Liver (tissue), 9 donors: ENCODE results near the gene OGN. TPM values are rescaled to one million over a fixed set of nuclear protein-coding genes. Genes with fewer than 3 reads are reported as not detected.

Source experiments
- DNase-seq: peaks from one replicate; pipeline ENCODE4 v3.0.0-alpha.2; 2017; ENCODE audit warnings: low spot score
- H3K27ac ChIP-seq, 2 donors: one replicate each; pipeline ENCODE4 v1.7.0; 2013; ENCODE audit warnings: inconsistent platforms in 2 of 2, low read length in 2 of 2, control low read depth in 1 of 2, low read depth in 1 of 2, mild to moderate bottlenecking in 1 of 2
- H3K27me3 ChIP-seq, 4 donors: one replicate each; pipeline versions ENCODE4 v1.6.1 to v1.7.0; 2013; ENCODE audit warnings: low read length in 3 of 4, inconsistent platforms in 1 of 4, mild to moderate bottlenecking in 1 of 4, moderate library complexity in 1 of 4; ENCODE audit not compliant: control insufficient read depth in 4 of 4, insufficient read depth in 4 of 4
- H3K36me3 ChIP-seq, 4 donors: one replicate each; pipeline versions ENCODE4 v1.6.1 to v1.7.0; 2013; ENCODE audit warnings: low read length in 3 of 4, mild to moderate bottlenecking in 3 of 4, low read depth in 1 of 4, moderate library complexity in 1 of 4; ENCODE audit not compliant: control insufficient read depth in 4 of 4, insufficient read depth in 3 of 4
- H3K4me1 ChIP-seq, 4 donors: one replicate each; pipeline versions ENCODE4 v1.6.1 to v1.7.0; 2013; ENCODE audit warnings: low read length in 3 of 4, mild to moderate bottlenecking in 3 of 4, moderate library complexity in 1 of 4; ENCODE audit not compliant: control insufficient read depth in 4 of 4, insufficient read depth in 4 of 4
- H3K4me3 ChIP-seq, 3 donors: one replicate each; pipeline versions ENCODE4 v1.6.1 to v1.7.0; 2013; ENCODE audit warnings: low read length in 3 of 3, control low read depth in 1 of 3, low read depth in 1 of 3, mild to moderate bottlenecking in 1 of 3
- H3K9ac ChIP-seq, 2 donors: one replicate each; pipeline ENCODE4 v1.7.0; 2013; ENCODE audit warnings: low read length in 2 of 2, mild to moderate bottlenecking in 2 of 2, moderate library complexity in 2 of 2, control low read depth in 1 of 2, low read depth in 1 of 2
- H3K9me3 ChIP-seq, 4 donors: one replicate each; pipeline versions ENCODE4 v1.6.1 to v1.7.0; 2013; ENCODE audit warnings: low read length in 3 of 4; ENCODE audit not compliant: control insufficient read depth in 4 of 4
- EGR1 ChIP-seq, 2 donors: IDR thresholded peaks; 2 replicates each; pipeline ENCODE4 v1.6.1; 2016 to 2018; ENCODE audit warnings: antibody characterized with exemption in 2 of 2, low read depth in 2 of 2
- FOXA1 ChIP-seq: IDR thresholded peaks from 2 replicates; pipeline ENCODE4 v1.6.1; 2016; ENCODE audit warnings: antibody characterized with exemption
- FOXA2 ChIP-seq: IDR thresholded peaks from 2 replicates; pipeline ENCODE4 v1.6.1; 2016; ENCODE audit warnings: antibody characterized with exemption
- GABPA ChIP-seq, 2 donors: IDR thresholded peaks in 1 of 2; conservative IDR thresholded peaks in 1 of 2; 2 replicates each; pipeline ENCODE4 v1.6.1; 2016; ENCODE audit warnings: antibody characterized with exemption in 2 of 2, mild to moderate bottlenecking in 1 of 2, moderate library complexity in 1 of 2
- HNF4A ChIP-seq, 2 donors: conservative IDR thresholded peaks; 2 replicates each; pipeline ENCODE4 v1.6.1; 2016; ENCODE audit warnings: antibody characterized with exemption in 2 of 2, mild to moderate bottlenecking in 2 of 2
- HNF4G ChIP-seq: IDR thresholded peaks from 2 replicates; pipeline ENCODE4 v1.6.1; 2016; ENCODE audit warnings: antibody characterized with exemption
- JUND ChIP-seq, 2 donors: IDR thresholded peaks; 2 replicates each; pipeline ENCODE4 v1.6.1; 2016; ENCODE audit warnings: antibody characterized with exemption in 2 of 2
- NR2F2 ChIP-seq: IDR thresholded peaks from 2 replicates; pipeline ENCODE4 v1.6.1; 2016; ENCODE audit warnings: antibody characterized with exemption
- RAD21 ChIP-seq, 2 donors: IDR thresholded peaks; 2 replicates each; pipeline ENCODE4 v1.6.1; 2016; ENCODE audit warnings: antibody characterized with exemption in 2 of 2, mild to moderate bottlenecking in 2 of 2
- RXRA ChIP-seq, 2 donors: IDR thresholded peaks; 2 replicates each; pipeline ENCODE4 v1.6.1; 2017 to 2018; ENCODE audit warnings: antibody characterized with exemption in 2 of 2, mild to moderate bottlenecking in 1 of 2
- SP1 ChIP-seq: IDR thresholded peaks from 2 replicates; pipeline ENCODE4 v1.6.1; 2018; ENCODE audit warnings: antibody characterized with exemption, mild to moderate bottlenecking
- TAF1 ChIP-seq: conservative IDR thresholded peaks from 2 replicates; pipeline ENCODE4 v1.6.1; 2016; ENCODE audit warnings: antibody characterized with exemption, mild to moderate bottlenecking
- YY1 ChIP-seq: IDR thresholded peaks from 2 replicates; pipeline ENCODE4 v1.6.1; 2016; ENCODE audit warnings: antibody characterized with exemption, mild to moderate bottlenecking
- WGBS: extraction: QIAGEN DNeasy Blood & Tissue Kit; methylation state at CpG from one replicate; pipeline ENCODE4 v1.1.7; 2013; 5-methylcytosine and 5-hydroxymethylcytosine counted together
- polyA plus RNA-seq, 2 donors: library from polyadenylated mRNA; stranded (reverse) in 1 of 2; unstranded in 1 of 2; fragments of 200-250 nt in 1 of 2; fragments of >200 nt in 1 of 2; fragmentation: Nextera tagmentation in 1 of 2; extraction: Ambion mirVana in 1 of 2; gene quantifications; one replicate each; pipeline versions ENCODE4 v1.2.1 to v1.2.3, GENCODE V29; 2013 to 2015
- total RNA-seq, 2 donors: library from RNA; depleted of rRNA; stranded (reverse); fragments of >200 nt; gene quantifications; one replicate each; pipeline ENCODE4 v1.2.3, GENCODE V29; 2014
- TF ChIP-seq, protein P1 (sequence below): fragments of 150-350 bp; IDR thresholded peaks from 2 replicates; pipeline ENCODE4 v1.5.1; 2017; ENCODE audit warnings: improper control_type of control experiment, low read depth, low read length; ENCODE audit not compliant: missing input control
- TF ChIP-seq, protein P2 (sequence below): IDR thresholded peaks from 2 replicates; pipeline ENCODE4 v1.6.1; 2016; ENCODE audit warnings: antibody characterized with exemption, mild to moderate bottlenecking
- TF ChIP-seq, protein P3 (sequence below): IDR thresholded peaks from 2 replicates; pipeline ENCODE4 v1.6.1; 2016; ENCODE audit warnings: antibody characterized with exemption
- TF ChIP-seq, protein P4 (sequence below): IDR thresholded peaks from 2 replicates; pipeline ENCODE4 v1.6.1; 2016; ENCODE audit warnings: antibody characterized with exemption
- TF ChIP-seq, protein P5 (sequence below): IDR thresholded peaks from 2 replicates; pipeline ENCODE4 v1.6.1; 2016; ENCODE audit warnings: antibody characterized with exemption
- donor health status: healthy.
- donor health status: healthy.
- donor health status: healthy.
- donor health status: healthy.
- donor health status: healthy.

The OGN gene
- total and polyA plus RNA-seq, 4 donors = 0.92 to 4.0 (median 1.1) TPM

DNA sequence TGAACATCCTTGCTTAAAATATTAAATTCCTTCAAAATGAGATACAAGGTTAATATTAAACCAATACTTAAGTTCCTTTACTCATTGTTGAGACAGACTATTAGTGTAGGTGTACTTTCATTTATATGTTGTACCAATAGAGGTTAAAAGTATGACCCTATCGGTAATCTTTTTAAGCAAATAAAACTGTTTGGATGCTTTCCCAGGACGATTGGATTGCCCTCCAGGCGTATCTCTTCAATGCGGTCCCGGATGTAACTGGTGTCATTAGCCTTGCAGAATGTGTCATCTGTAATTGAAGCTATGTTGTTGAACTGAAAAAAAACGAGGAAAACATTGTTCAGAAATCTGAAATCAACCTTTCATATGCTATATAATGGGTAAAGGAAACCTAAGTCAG lies 18.9 kb downstream of the OGN start (continued):
- TF ChIP-seq, protein P1, sequence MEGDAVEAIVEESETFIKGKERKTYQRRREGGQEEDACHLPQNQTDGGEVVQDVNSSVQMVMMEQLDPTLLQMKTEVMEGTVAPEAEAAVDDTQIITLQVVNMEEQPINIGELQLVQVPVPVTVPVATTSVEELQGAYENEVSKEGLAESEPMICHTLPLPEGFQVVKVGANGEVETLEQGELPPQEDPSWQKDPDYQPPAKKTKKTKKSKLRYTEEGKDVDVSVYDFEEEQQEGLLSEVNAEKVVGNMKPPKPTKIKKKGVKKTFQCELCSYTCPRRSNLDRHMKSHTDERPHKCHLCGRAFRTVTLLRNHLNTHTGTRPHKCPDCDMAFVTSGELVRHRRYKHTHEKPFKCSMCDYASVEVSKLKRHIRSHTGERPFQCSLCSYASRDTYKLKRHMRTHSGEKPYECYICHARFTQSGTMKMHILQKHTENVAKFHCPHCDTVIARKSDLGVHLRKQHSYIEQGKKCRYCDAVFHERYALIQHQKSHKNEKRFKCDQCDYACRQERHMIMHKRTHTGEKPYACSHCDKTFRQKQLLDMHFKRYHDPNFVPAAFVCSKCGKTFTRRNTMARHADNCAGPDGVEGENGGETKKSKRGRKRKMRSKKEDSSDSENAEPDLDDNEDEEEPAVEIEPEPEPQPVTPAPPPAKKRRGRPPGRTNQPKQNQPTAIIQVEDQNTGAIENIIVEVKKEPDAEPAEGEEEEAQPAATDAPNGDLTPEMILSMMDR = no peak
- TF ChIP-seq TAF1 = no peak

DNA sequence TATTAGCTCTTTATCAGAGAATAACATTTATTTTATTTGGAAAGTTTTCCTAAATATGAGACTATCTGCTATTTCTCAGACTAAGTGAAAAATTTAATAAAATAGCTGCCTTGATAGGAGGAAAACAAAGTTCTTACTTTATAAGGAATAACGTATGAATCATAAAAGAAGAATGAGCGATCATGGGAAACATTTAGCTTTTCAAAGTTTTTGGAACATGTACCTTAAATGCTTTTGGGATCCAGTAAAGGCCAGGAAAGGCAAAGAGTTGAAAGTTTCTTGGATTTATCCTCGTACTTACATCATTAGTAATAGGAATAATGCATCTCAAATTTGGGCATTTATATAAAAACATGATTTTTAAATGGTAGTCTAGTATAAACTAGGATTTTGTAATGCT lies 19.4 kb downstream of the OGN start:
- Histone ChIP-seq H3K4me1 (peaks cover 0 to 8% (median 4%) of the 10 kb centered on the region in 4 donors), H3K27ac (peak overlapping the region; percentile 7 to 72), H3K9me3 (no peaks in the 10 kb centered on the region), H3K9ac (no peak overlapping the region), H3K27me3 (no peaks in the 10 kb centered on the region), H3K36me3 (no peaks in the 10 kb centered on the region), H3K4me3 (no peak overlapping the region)
- no peak for DNase-seq
- WGBS = 76% methylated on average over 3 of the region's 3 CpGs
- TF ChIP-seq, protein P2, sequence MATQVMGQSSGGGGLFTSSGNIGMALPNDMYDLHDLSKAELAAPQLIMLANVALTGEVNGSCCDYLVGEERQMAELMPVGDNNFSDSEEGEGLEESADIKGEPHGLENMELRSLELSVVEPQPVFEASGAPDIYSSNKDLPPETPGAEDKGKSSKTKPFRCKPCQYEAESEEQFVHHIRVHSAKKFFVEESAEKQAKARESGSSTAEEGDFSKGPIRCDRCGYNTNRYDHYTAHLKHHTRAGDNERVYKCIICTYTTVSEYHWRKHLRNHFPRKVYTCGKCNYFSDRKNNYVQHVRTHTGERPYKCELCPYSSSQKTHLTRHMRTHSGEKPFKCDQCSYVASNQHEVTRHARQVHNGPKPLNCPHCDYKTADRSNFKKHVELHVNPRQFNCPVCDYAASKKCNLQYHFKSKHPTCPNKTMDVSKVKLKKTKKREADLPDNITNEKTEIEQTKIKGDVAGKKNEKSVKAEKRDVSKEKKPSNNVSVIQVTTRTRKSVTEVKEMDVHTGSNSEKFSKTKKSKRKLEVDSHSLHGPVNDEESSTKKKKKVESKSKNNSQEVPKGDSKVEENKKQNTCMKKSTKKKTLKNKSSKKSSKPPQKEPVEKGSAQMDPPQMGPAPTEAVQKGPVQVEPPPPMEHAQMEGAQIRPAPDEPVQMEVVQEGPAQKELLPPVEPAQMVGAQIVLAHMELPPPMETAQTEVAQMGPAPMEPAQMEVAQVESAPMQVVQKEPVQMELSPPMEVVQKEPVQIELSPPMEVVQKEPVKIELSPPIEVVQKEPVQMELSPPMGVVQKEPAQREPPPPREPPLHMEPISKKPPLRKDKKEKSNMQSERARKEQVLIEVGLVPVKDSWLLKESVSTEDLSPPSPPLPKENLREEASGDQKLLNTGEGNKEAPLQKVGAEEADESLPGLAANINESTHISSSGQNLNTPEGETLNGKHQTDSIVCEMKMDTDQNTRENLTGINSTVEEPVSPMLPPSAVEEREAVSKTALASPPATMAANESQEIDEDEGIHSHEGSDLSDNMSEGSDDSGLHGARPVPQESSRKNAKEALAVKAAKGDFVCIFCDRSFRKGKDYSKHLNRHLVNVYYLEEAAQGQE = no peak
- TF ChIP-seq SP1 (no peak), JUND (IDR thresholded peaks at IDR 0.05) (no peak), GABPA (IDR thresholded peaks at IDR 0.05 in 1 of 2, conservative IDR thresholded peaks at IDR 0.05 in 1 of 2) (no peak), FOXA2 (no peak), TAF1 (no peak), NR2F2 (no peak), EGR1 (IDR thresholded peaks at IDR 0.05; ENCODE audit: low read depth in 2 of 2) (no peak), RXRA (IDR thresholded peaks at IDR 0.05) (no peak), HNF4A (conservative IDR thresholded peaks at IDR 0.05) (no peak), HNF4G (no peak), FOXA1 (no peak), YY1 (no peak), RAD21 (IDR thresholded peaks at IDR 0.05) (no peak)
- TF ChIP-seq, protein P1 = no peak
- TF ChIP-seq, protein P3, sequence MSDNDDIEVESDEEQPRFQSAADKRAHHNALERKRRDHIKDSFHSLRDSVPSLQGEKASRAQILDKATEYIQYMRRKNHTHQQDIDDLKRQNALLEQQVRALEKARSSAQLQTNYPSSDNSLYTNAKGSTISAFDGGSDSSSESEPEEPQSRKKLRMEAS = no peak
- TF ChIP-seq, protein P4, sequence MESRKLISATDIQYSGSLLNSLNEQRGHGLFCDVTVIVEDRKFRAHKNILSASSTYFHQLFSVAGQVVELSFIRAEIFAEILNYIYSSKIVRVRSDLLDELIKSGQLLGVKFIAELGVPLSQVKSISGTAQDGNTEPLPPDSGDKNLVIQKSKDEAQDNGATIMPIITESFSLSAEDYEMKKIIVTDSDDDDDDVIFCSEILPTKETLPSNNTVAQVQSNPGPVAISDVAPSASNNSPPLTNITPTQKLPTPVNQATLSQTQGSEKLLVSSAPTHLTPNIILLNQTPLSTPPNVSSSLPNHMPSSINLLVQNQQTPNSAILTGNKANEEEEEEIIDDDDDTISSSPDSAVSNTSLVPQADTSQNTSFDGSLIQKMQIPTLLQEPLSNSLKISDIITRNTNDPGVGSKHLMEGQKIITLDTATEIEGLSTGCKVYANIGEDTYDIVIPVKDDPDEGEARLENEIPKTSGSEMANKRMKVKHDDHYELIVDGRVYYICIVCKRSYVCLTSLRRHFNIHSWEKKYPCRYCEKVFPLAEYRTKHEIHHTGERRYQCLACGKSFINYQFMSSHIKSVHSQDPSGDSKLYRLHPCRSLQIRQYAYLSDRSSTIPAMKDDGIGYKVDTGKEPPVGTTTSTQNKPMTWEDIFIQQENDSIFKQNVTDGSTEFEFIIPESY = no peak
- TF ChIP-seq, protein P5, sequence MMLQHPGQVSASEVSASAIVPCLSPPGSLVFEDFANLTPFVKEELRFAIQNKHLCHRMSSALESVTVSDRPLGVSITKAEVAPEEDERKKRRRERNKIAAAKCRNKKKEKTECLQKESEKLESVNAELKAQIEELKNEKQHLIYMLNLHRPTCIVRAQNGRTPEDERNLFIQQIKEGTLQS = no peak
